Bronchial epithelial cell (primary cell): ENCODE measurements around the gene MAP7. TPM values are rescaled to one million over a fixed set of nuclear protein-coding genes. Genes with fewer than 3 reads are reported as not detected.

Experiments
- DNase-seq: peaks from one replicate; pipeline ENCODE4 v3.0.0-alpha.2; 2010; ENCODE audit warnings: low read depth
- FAIRE-seq: peaks from 2 replicates; lab custom pipeline; 2011; peaks lifted over from hg19 to GRCh38; lab: Jason Lieb, UNC
- H3K27me3 ChIP-seq: 2 replicates; pipeline ENCODE4 v1.5.1; 2011; ENCODE audit warnings: low read length; ENCODE audit not compliant: control insufficient read depth, insufficient read depth
- H3K36me3 ChIP-seq: 2 replicates; pipeline ENCODE4 v1.5.1; 2011; ENCODE audit warnings: low read length; ENCODE audit not compliant: control insufficient read depth, insufficient read depth
- H3K4me3 ChIP-seq: 2 replicates; pipeline ENCODE4 v1.5.1; 2011; ENCODE audit warnings: mild to moderate bottlenecking, low read depth, low read length, control low read depth
- CTCF ChIP-seq: IDR thresholded peaks from 2 replicates; pipeline ENCODE4 v1.5.1; 2011; ENCODE audit warnings: mild to moderate bottlenecking, moderate library complexity, low read length, control low read depth, inconsistent platforms; ENCODE audit not compliant: insufficient read depth, severe bottlenecking
- total RNA-seq: library from RNA; depleted of rRNA; stranded (reverse); fragments of >200 nt; gene quantifications from 2 replicates; pipeline ENCODE4 v1.2.1, GENCODE V29; 2014

Gene MAP7
- total RNA-seq, 1 donor from 2014 or later: 30.8 TPM

- Histone ChIP-seq H3K27me3 (no peaks in the 10 kb centered on the region), H3K4me3 (no peak overlapping the region), H3K36me3 (no peaks in the 10 kb centered on the region)
- DNase-seq (no peak), FAIRE-seq (no peak)
- no peak for TF ChIP-seq CTCF
These were observed 17.9 kb upstream of the MAP7 start for GRCh38 chr6:136568129-136568528.

GRCh38 chr6:136567688-136568087 lies 17.5 kb upstream of the MAP7 start:
- DNase-seq: no peak
- TF ChIP-seq CTCF: no peak
- H3K4me3 ChIP-seq: no peak overlapping the region
- FAIRE-seq: no peak
- no peaks in the 10 kb centered on the region for H3K27me3 ChIP-seq
- H3K36me3 ChIP-seq: no peaks in the 10 kb centered on the region

- FAIRE-seq (no peak), DNase-seq (no peak)
- Histone ChIP-seq H3K36me3 (no peaks in the 10 kb centered on the region), H3K4me3 (no peak overlapping the region), H3K27me3 (no peaks in the 10 kb centered on the region)
- no peak for TF ChIP-seq CTCF
These were observed 16.6 kb upstream of the MAP7 start for GRCh38 chr6:136566851-136567250.

- Histone ChIP-seq H3K36me3 (no peaks in the 10 kb centered on the region), H3K27me3 (no peaks in the 10 kb centered on the region), H3K4me3 (no peak overlapping the region)
- no peak for DNase-seq
- TF ChIP-seq CTCF: no peak
- FAIRE-seq: no peak
These were observed 15.8 kb upstream of the MAP7 start for GRCh38 chr6:136566007-136566487.

- no peaks in the 10 kb centered on the region for H3K36me3 ChIP-seq
- DNase-seq (no peak), FAIRE-seq (no peak)
- H3K4me3 ChIP-seq: no peak overlapping the region
- no peaks in the 10 kb centered on the region for H3K27me3 ChIP-seq
- no peak for TF ChIP-seq CTCF
These were observed 14.0 kb upstream of the MAP7 start for GRCh38 chr6:136564180-136564579.
